HG02852 (cell line): ENCODE results near the gene ZNF786.
"Not testable (repeated sequence)": the region's sequence is repeated elsewhere in the genome, so short reads cannot be mapped to it uniquely, and the experiment has no call there.

Experiments used
- ATAC-seq: cut with Tn5 transposase; IDR thresholded peaks from one replicate; pipeline ENCODE4 v1.9.1; 2021; ENCODE audit warnings: mild to moderate bottlenecking, moderate library complexity; ENCODE audit not compliant: unreplicated experiment

The ZNF786 gene

DNA sequence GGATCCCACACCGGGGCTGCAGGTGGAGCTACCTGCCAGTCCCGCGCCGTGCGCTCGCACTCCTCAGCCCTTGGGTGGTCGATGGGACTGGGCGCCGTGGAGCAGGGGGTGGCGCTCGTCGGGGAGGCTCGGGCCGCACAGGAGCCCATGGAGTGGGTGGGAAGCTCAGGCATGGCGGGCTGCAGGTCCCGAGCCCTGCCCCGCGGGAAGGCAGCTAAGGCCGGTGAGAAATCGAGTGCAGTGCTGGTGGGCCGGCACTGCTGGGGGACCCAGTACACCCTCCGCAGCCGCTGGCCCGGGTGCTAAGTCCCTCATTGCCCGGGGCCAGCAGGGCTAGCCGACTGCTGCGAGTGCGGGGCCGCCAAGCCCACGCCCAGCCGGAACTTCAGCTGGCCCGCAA lies 51.9 kb downstream of the ZNF786 start:
- ATAC-seq: not testable (repeated sequence)

DNA sequence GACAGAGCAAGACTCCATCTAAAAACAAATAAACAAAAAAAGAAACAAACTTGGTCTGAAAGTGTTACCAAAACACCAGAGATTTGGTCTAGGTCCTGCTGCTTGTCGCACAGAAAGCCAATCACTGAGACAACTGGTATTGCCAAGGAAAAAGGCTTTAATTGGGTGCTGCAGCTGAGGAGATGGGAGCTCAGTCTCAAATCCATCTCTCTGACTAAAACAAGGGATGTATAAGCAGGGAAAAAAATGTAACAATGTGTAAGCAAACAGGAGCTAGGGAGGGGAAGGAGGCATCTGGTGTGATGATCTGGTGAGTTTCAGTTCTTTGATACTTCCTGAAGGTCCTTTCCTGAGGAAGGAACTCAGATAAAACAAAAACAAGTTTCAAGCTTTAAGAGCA lies 53.8 kb downstream of the ZNF786 start:
- ATAC-seq: no peak

DNA sequence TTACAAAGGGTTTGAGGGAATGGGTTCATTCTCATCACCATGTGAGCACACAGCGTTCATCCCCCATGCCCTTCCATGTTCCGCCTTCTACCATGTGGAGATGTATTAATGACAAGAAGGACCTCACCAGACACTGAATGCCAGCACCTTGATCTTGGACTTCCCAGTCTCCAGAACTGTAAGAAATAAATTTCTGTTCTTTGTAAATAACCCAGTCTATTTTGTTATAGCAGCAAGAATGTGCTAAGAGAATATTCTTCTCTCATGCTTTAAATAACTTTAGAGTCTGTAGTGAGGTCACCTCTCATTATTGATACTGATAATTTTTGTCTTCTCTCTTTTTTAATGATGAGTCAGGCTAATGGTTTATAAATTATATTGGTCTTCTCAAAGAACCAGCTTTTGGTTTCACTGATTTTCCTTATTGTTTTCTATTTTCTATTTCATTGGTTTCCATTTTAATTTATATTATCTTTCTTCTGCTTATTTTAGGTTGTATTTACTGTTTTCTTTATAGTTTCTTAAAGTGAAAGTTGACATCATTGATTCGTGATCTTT lies 59.1 kb downstream of the ZNF786 start:
- no peak for ATAC-seq

DNA sequence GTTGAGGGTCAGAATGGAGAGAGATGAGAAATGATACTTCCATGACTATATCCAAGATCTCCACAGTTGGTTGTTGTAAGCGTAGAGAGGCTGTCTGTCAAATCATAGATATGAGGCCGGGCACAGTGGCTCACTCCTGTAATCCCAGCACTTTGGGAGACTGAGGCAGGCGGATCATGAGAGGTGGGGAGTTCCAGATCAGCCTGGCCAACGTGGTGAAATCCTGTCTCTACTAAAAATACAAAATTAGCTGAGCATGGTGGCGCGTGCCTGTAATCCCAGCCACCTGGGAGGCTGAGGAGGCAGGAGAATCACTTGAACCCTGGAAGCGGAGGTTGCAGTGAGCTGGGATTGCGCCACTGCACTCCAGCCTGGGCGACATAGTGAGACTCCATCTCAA lies 60.1 kb downstream of the ZNF786 start:
- ATAC-seq: not testable (repeated sequence)

DNA sequence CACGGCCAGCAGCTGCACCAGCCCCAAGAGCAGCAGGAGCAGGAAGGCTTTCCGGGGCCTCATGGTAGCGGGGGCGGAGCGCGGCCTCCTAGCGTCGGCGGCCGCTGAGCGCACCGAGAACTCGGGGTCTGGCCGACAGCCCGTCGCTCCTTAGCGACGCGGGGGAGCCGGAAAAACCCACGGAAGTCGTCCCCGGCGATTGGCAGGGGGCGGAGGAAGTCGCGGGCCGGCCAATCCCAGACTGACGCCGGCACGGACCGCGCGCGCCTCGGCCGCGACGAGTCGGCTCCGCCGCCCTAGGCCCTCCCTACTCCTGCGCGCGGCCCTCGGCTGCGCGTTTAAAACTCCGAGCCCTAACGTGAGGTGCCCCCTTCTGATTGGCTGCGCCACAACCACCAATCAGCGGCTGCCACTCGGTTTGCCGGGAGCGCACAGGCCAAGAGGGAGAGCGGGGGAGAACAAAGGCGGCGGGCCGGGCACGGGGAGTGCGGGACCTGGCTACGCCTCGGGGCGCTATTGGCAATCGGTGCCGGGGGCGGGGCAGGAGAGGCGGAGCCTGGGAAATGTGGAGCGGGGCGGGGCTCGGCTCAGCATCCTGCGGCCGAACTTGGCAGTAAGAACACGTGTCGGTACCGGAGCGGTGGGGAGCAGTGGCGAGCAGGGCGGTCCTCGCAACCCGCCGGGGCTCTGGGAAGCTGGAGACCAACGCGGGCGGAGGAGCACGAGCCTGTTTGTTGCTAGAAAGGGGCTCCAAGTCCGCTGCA lies 62.0 kb downstream of the ZNF786 start, which contains the start of gene PDIA4:
PDIA4 (minus strand) TSS at position 160 of the 764 bp plus-strand sequence; CDS start at position 63, 97 bp downstream.
- peak; percentile 90 for ATAC-seq

DNA sequence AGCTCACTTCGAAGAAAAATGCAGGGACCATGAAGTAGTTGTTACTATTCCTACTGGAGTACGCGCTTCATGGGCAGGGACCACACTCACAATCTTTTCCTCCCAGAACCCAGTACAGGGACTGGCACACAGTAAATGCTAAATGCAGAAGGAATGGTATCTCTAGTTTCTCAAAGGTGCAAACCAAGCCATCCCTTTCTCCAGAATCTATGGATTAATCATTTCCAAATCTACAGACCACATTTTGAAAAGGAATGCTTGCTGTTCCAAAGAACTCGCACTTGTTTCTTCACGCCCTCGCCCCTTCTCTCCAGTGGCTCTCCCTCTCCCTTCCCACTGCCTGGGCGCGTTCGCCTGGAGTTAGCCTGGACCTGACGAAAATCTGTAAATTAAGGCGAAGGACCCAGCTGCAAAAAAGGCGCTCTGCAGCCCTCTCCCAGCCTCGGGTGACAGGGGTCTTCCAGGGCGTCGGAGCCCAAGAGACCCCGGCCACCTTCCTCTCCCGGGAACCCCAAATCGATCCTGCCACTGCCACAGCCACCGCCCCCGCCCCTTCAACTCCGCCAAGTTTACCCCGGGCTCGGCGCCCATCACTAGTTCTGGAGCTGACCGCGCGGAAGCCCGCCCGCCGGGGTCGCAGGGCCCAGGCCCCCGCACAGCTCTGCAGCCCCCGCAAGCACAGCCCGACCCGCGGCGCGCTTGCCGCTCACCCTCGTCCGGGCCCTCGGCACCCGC lies 62.7 kb downstream of the ZNF786 start:
- no peak for ATAC-seq

DNA sequence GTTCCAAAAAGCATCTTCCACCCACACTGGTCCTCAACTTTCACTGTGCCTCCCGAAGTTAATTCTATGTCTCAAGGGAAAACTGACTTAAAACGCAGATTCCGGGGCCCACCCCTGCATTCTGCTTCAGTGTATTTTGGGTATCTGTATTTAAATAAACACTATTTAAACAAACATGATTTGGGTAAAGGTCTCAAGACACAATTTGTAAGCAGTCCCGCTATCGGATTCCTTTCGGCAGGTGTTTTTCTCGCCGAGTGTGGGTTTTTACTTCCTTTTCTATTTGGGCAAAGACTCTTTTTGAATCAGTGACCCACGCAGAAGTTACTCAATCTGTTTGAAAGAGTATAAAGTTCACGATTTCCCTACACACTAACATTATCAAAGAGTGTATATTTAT lies 63.5 kb downstream of the ZNF786 start:
- no peak for ATAC-seq

DNA sequence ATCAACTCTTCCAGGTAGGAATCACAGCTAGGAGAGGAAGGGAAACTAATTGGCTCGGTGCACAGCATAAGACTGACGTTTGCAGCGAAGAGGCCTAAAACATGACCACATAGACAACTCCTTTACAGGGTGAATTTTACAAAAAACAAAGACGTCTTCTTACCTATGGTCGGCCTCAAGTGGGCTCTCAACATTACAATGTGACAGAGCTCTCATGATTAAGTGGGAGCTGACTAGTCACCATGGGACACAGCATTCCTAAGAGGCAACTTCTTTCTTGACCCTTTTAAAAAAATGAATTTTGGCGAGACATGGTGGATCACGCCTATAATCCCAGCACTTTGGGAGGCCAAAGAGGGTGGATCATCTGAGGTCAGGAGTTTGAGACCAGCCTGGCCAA lies 66.9 kb downstream of the ZNF786 start:
- no peak for ATAC-seq

DNA sequence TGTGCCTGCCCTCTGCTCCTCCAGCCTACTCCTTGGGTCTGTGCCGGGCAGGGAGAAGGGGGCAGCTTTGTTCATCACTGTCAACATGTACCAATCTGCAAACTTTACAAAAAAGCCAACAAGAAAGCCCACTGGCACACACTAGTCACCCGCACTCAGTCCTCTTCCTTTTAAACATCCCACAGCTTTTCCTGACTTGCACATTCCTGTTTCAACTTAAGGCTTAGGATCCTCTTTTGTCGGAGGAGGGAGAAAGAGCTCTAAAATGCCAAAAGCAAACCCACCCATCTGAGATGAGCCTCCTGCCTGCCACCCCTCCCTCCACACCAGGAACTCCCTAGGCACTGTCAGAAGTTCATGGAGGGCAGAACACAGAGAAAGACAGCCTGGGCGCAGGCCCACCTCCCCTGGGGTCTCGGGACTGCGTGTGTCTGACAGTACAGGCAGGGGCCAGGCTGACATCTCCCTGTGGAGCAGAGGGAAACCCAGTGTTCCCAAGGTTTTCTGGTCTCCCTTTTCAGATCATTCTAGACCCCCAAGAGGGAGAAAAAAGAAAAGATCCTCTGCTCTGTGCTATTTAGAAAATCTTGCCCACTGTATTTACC lies 67.7 kb downstream of the ZNF786 start:
- no peak for ATAC-seq

DNA sequence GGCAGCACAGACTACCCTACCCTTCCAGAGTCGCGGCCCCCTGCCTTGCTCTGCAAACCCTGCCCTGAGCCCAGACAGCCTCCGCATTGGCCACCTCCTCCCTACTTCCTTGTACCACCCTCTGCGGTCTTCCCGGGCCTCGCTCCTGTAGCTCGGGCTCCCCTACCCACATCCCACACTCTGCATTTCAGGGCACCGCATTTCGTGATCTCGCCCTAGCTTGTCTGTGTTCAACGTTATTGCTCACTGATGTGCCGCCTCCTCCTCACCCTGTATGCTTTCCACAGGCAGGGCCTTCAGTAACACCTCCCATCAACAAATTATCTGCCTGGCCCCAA lies 68.8 kb downstream of the ZNF786 start:
- ATAC-seq: no peak

DNA sequence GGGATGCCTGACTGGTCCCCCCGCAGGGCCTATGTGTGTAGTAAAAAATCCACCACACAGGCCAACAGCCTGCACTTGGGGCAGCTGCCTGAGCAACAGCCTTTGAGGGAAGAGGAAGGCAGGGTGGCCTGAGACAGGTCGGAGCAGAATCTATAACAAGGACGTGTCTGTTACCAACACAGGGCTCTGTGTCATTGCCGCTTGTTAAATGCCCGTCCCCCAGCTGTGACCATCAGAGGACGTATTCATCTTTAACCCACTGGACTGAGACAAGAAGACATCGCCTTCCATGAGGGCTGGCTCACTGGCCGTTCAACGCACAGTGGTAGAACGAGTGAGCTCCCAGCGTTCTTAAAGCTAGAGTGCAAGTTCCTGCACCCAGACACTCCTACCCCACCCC lies 70.0 kb downstream of the ZNF786 start:
- ATAC-seq: no peak
